WERI-Rb-1 (cell line): ENCODE data around the gene SERPINH1.

Experiments used
- DNase-seq: peaks from one replicate; pipeline ENCODE4 v3.0.0-alpha.2; 2020
- H3K27ac ChIP-seq: fragments of 250-450 bp; sonication (Bioruptor Pico); 2 replicates; pipeline ENCODE4 v1.5.1; 2020; ENCODE audit warnings: mild to moderate bottlenecking, moderate library complexity
- H3K27me3 ChIP-seq: fragments of 250-450 bp; sonication (Bioruptor Pico); 2 replicates; pipeline ENCODE4 v1.5.1; 2021; ENCODE audit warnings: mild to moderate bottlenecking, low read depth, moderate library complexity; ENCODE audit not compliant: insufficient read depth, severe bottlenecking
- H3K36me3 ChIP-seq: fragments of 250-450 bp; sonication (Bioruptor Pico); 2 replicates; pipeline ENCODE4 v1.5.1; 2020; ENCODE audit warnings: mild to moderate bottlenecking, moderate library complexity
- H3K4me3 ChIP-seq: 2 replicates; pipeline ENCODE4 v1.5.1; 2011; ENCODE audit warnings: low read depth, mild to moderate bottlenecking, control low read depth, low read length
- H3K9me3 ChIP-seq: fragments of 250-450 bp; sonication (Bioruptor Pico); 2 replicates; pipeline ENCODE4 v1.5.1; 2021; ENCODE audit warnings: mild to moderate bottlenecking, moderate library complexity; ENCODE audit not compliant: severe bottlenecking
- TF ChIP-seq, protein P1 (sequence below): IDR thresholded peaks from 2 replicates; pipeline ENCODE4 v1.5.1; 2011; ENCODE audit warnings: low read depth, mild to moderate bottlenecking, control low read depth, inconsistent platforms, low read length

Gene SERPINH1

DNA sequence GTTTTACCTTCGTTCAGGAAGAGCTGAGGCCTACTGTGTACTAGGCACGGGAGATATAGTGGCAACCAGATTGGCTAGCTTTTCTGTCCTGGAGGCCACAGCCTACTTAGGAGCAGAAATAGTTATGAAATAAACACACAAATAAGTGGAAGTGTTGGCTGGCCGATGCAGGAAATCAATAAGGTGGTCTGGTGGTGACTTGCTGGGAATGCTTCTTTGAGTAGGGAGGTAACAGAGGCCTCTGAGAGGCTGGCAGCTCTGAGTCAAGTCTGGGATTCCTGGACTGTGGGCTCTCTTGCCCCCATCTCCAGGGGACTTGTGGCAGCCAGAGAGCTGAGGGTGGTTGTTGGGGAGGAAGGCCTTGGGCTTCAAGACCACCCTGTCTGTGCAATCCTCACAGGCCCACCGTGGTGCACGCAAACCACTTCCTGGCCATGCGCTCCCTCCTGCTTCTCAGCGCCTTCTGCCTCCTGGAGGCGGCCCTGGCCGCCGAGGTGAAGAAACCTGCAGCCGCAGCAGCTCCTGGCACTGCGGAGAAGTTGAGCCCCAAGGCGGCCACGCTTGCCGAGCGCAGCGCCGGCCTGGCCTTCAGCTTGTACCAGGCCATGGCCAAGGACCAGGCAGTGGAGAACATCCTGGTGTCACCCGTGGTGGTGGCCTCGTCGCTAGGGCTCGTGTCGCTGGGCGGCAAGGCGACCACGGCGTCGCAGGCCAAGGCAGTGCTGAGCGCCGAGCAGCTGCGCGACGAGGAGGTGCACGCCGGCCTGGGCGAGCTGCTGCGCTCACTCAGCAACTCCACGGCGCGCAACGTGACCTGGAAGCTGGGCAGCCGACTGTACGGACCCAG lies 4.1 kb downstream of the SERPINH1 start:
- TF ChIP-seq, protein P1, sequence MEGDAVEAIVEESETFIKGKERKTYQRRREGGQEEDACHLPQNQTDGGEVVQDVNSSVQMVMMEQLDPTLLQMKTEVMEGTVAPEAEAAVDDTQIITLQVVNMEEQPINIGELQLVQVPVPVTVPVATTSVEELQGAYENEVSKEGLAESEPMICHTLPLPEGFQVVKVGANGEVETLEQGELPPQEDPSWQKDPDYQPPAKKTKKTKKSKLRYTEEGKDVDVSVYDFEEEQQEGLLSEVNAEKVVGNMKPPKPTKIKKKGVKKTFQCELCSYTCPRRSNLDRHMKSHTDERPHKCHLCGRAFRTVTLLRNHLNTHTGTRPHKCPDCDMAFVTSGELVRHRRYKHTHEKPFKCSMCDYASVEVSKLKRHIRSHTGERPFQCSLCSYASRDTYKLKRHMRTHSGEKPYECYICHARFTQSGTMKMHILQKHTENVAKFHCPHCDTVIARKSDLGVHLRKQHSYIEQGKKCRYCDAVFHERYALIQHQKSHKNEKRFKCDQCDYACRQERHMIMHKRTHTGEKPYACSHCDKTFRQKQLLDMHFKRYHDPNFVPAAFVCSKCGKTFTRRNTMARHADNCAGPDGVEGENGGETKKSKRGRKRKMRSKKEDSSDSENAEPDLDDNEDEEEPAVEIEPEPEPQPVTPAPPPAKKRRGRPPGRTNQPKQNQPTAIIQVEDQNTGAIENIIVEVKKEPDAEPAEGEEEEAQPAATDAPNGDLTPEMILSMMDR = no peak
- H3K9me3 ChIP-seq = no peaks in the 10 kb centered on the region
- no peaks in the 10 kb centered on the region for H3K27me3 ChIP-seq
- no peak overlapping the region for H3K27ac ChIP-seq
- DNase-seq = no peak
- no peak overlapping the region for H3K4me3 ChIP-seq
- no peaks in the 10 kb centered on the region for H3K36me3 ChIP-seq

DNA sequence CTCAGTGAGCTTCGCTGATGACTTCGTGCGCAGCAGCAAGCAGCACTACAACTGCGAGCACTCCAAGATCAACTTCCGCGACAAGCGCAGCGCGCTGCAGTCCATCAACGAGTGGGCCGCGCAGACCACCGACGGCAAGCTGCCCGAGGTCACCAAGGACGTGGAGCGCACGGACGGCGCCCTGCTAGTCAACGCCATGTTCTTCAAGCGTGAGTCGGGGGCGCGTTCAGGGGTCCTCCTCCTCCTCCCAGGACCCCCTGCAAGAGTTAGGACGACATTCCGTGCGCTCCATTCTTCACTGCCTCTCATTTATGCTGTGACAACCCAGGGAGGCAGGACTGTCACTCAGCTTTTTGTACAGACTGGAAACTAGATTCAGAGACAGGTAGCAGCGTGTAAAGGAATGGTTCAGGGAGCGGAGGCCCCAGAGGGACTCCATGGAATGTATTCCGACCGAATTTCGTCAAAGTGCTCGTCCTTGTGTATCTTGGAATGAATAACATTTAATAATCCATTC lies 4.8 kb downstream of the SERPINH1 start:
- Histone ChIP-seq H3K4me3 (no peak overlapping the region), H3K27me3 (no peaks in the 10 kb centered on the region), H3K27ac (no peak overlapping the region), H3K9me3 (no peaks in the 10 kb centered on the region), H3K36me3 (no peaks in the 10 kb centered on the region)
- TF ChIP-seq, protein P1 = no peak
- no peak for DNase-seq

DNA sequence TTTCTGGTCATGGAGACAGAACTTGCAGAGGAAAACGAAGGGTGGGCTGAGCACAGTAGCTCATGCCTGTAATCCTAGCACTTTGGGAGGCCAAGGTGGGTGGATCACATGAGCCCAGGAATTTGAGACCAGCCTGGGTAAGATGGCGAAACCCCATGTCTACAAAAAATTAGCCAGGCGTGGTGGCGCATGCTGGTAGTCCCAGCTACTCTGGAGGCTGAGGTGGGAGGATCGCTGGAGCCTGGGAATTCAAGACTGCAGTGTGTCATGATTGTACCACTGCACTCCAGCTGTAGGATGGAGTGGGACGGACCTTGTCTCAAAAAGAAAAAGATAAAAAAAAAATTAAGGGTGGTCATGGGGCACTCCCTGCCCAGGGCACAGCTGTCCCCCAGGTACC lies 5.9 kb downstream of the SERPINH1 start:
- DNase-seq = no peak
- Histone ChIP-seq H3K27ac (no peak overlapping the region), H3K4me3 (no peak overlapping the region), H3K27me3 (no peaks in the 10 kb centered on the region), H3K36me3 (no peaks in the 10 kb centered on the region), H3K9me3 (no peaks in the 10 kb centered on the region)
- TF ChIP-seq, protein P1 = no peak

DNA sequence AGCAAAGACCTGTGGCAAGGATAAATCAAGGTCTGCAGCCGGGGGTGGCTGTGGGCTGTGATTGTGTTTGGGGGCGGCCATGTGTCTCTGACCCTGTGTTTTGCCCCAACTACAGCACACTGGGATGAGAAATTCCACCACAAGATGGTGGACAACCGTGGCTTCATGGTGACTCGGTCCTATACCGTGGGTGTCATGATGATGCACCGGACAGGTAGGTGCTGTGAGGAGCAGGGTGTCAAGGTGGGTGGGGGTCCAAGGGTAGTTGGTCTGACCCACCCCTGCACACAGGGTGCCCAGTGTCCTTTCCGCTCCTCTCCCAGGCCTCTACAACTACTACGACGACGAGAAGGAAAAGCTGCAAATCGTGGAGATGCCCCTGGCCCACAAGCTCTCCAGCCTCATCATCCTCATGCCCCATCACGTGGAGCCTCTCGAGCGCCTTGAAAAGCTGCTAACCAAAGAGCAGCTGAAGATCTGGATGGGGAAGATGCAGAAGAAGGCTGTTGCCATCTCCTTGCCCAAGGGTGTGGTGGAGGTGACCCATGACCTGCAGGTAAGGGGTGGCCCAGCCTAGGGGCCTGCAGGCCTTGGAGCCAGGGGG lies 6.7 kb downstream of the SERPINH1 start:
- no peak overlapping the region for H3K4me3 ChIP-seq
- H3K36me3 ChIP-seq = no peaks in the 10 kb centered on the region
- H3K9me3 ChIP-seq = no peaks in the 10 kb centered on the region

DNA sequence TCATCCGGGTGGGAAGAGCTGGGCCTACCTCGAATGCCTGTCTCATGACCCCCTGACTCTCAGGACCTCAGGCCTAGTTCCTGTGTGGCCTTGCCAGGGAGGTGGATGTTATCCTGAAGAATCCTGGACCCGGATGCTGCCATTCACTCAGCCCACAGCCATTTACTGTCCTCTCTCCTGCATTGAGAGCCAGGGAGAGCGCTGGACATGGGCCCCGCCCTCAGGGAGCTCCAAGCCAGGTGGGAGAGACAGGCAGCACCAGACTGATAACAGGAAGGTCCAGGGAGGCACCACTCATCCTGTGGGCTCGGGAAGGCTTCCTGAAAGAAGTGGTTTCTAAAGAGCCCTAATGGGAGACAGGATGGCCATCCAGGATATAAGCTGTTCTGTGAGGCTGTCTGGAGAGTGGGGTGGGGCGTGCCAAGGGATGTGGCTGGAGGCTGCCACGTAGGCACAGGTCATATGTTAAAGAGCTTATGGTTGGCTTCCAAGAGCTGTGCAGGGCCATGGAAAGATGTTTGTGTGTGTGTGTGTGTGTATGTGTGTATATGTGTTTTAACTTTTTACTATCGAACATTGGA lies 8.6 kb downstream of the SERPINH1 start:
- no peak overlapping the region for H3K27ac ChIP-seq
- no peaks in the 10 kb centered on the region for H3K9me3 ChIP-seq
- no peaks in the 10 kb centered on the region for H3K36me3 ChIP-seq
- TF ChIP-seq, protein P1 = no peak
- DNase-seq = no peak
- H3K4me3 ChIP-seq = no peak overlapping the region
- H3K27me3 ChIP-seq = no peaks in the 10 kb centered on the region

More for the DNA sequence above, 6.7 kb downstream of the SERPINH1 start:
- Histone ChIP-seq H3K27ac (no peak overlapping the region), H3K27me3 (no peaks in the 10 kb centered on the region)
- no peak for DNase-seq
- TF ChIP-seq, protein P1 = no peak
